Epithelial cell of esophagus (primary cell): Measurements from ENCODE around the gene CHD9.

ENCODE experiments used
- DNase-seq: peaks from one replicate; pipeline ENCODE4 v3.0.0; 2010; ENCODE audit warnings: low read depth
- H3K4me3 ChIP-seq: 2 replicates; pipeline ENCODE4 v1.5.1; 2011; ENCODE audit warnings: mild to moderate bottlenecking, low read length, control low read depth
- CTCF ChIP-seq: IDR thresholded peaks from 2 replicates; pipeline ENCODE4 v1.5.1; 2011; ENCODE audit warnings: low read depth, mild to moderate bottlenecking, low read length, control low read depth, inconsistent platforms; ENCODE audit not compliant: insufficient read depth; ENCODE audit errors: missing control alignments

Gene CHD9

DNA sequence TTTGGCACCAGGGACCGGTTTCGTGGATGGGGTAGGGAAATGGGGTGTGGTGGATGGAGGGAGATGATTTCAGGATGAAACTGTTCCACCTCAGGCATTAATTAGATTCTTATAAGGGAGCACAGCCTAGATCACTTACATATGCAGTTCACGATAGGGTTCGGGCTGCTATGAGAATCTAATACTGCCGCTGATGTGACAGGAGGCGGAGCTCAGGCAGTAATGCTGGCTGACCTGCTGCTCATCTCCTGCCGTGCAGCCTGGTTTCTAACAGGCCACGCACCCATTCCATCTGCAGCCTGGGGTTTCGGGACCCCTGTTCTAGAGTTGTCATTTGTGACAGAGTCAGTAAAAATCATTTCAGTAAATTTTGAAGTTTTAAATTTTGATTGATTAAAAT is 99.7 kb downstream of the CHD9 start:
- DNase-seq = no peak
- TF ChIP-seq CTCF = no peak
- H3K4me3 ChIP-seq = no peak overlapping the region

GRCh38 chr16:53156516-53156915 is 101.7 kb downstream of the CHD9 start:
- no peak for TF ChIP-seq CTCF
- no peak for DNase-seq

GRCh38 chr16:53159781-53160436 is 105.1 kb downstream of the CHD9 start:
- H3K4me3 ChIP-seq = no peak overlapping the region
- TF ChIP-seq CTCF = peak; percentile 70
- peak; percentile 63 for DNase-seq

More at GRCh38 chr16:53156516-53156915, 101.7 kb downstream of the CHD9 start:
- H3K4me3 ChIP-seq = no peak overlapping the region

DNA sequence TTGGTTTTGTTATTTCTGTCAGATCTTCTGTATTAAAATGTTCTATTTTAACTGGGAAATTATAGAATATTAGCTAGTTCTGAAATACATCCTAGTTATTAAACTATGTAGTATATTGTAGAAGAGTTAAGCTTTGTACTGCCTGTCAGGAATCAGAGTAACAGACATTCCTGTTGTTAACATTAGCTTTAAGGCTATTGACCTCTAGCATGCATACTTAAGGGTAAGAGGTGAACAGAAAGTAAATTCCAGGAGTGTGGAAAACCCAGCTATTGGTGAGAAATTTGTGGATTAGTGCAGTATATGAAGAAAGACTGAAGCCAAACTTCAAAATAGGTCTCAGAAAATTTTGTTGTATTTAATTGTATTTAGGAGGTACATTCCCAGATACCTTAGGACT is 111.3 kb downstream of the CHD9 start:
- H3K4me3 ChIP-seq = no peak overlapping the region
- TF ChIP-seq CTCF = no peak
- no peak for DNase-seq

DNA sequence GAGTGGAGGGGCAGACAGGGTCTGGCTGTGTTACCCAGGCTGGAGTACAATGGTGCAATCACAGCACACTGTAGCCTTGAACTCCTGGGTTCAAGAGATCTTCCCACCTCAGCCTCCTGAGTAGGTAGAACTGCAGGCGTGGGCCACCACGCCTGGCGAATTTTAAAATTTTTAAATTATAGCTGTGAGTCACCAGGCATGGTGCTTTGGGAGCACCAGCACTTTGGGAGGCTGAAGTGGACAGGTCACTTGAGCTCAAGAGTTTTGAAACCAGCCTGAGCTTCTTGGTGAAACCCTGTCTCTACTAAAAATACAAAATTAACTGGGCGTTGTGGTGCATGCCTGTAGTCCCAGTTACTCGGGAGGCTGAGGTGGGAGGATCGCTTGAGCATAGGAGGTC is 114.0 kb downstream of the CHD9 start:
- H3K4me3 ChIP-seq = no peak overlapping the region
- DNase-seq = no peak
- TF ChIP-seq CTCF = no peak

- TF ChIP-seq CTCF = no peak
- no peak for DNase-seq
Measured at GRCh38 chr16:53172517-53172916, 117.7 kb downstream of the CHD9 start.

GRCh38 chr16:53175118-53175517 is 120.3 kb downstream of the CHD9 start:
- DNase-seq = no peak
- TF ChIP-seq CTCF = no peak

More at GRCh38 chr16:53172517-53172916, 117.7 kb downstream of the CHD9 start:
- no peak overlapping the region for H3K4me3 ChIP-seq

More at GRCh38 chr16:53175118-53175517, 120.3 kb downstream of the CHD9 start:
- H3K4me3 ChIP-seq = no peak overlapping the region
